Adipose tissue (tissue), 3 donors: ENCODE results near the gene IFNA1. TPM values are rescaled to one million over a fixed set of nuclear protein-coding genes. Genes with fewer than 3 reads are reported as not detected.

ENCODE experiments used
- polyA plus RNA-seq, 3 donors: library from polyadenylated mRNA; stranded (reverse); fragments of 200-250 nt; gene quantifications; one replicate each; pipeline ENCODE4 v1.2.3, GENCODE V29; 2013
- donor health status: healthy with polysubstance abuse.
- donor health status: Bipolar disorder and iron deficiency.
- donor health status: healthy.

Gene IFNA1
- polyA plus RNA-seq, 3 donors = not detected

Other genes with a start within 250 kb of the IFNA1 start
- not detected for gene IFNA7, start 238.2 kb upstream of the IFNA1 start, polyA plus RNA-seq
- not detected for gene IFNA10, start 233.3 kb upstream of the IFNA1 start, polyA plus RNA-seq
- gene IFNA16, start 223.1 kb upstream of the IFNA1 start, polyA plus RNA-seq = not detected
- gene IFNA17, start 212.2 kb upstream of the IFNA1 start, polyA plus RNA-seq = not detected
- gene IFNA14, start 200.4 kb upstream of the IFNA1 start, polyA plus RNA-seq = not detected
- gene IFNA5, start 135.1 kb upstream of the IFNA1 start, polyA plus RNA-seq = not detected
- gene KLHL9, start 105.0 kb upstream of the IFNA1 start, polyA plus RNA-seq = 1 to 10 TPM; 5.0 to 8.8 (median 7.8) TPM
- gene IFNA6, start 89.6 kb upstream of the IFNA1 start, polyA plus RNA-seq = not detected
- not detected for gene IFNA13, start 72.4 kb upstream of the IFNA1 start, polyA plus RNA-seq
- gene IFNA2, start 55.0 kb upstream of the IFNA1 start, polyA plus RNA-seq = under 1 TPM in 1 of 3 donors, not detected in 2; 0.56 TPM
- gene IFNA8, start 31.3 kb upstream of the IFNA1 start, polyA plus RNA-seq = not detected
- gene IFNE, start 41.9 kb downstream of the IFNA1 start, polyA plus RNA-seq = not detected